AG09309 (cell line): ENCODE measurements around the gene R3HCC1L.
"Not testable (repeated sequence)": the region's sequence is repeated elsewhere in the genome, so short reads cannot be mapped to it uniquely, and the experiment has no call there.

Source experiments
- DNase-seq: peaks from one replicate; pipeline ENCODE4 v3.0.0-alpha.2; 2010; ENCODE audit warnings: low read depth
- H3K4me3 ChIP-seq: 2 replicates; pipeline ENCODE4 v1.5.1; 2011; ENCODE audit warnings: mild to moderate bottlenecking, low read depth, low read length, moderate library complexity; ENCODE audit not compliant: control insufficient read depth
- TF ChIP-seq, protein P1 (sequence below): IDR thresholded peaks from 2 replicates; pipeline ENCODE4 v1.5.1; 2011; ENCODE audit warnings: mild to moderate bottlenecking, low read depth, low read length, inconsistent platforms; ENCODE audit not compliant: insufficient read depth, control insufficient read depth; ENCODE audit errors: missing control alignments

R3HCC1L gene

GRCh38 chr10:98224509-98224908 is 90.1 kb downstream of the R3HCC1L start:
- TF ChIP-seq, protein P1, sequence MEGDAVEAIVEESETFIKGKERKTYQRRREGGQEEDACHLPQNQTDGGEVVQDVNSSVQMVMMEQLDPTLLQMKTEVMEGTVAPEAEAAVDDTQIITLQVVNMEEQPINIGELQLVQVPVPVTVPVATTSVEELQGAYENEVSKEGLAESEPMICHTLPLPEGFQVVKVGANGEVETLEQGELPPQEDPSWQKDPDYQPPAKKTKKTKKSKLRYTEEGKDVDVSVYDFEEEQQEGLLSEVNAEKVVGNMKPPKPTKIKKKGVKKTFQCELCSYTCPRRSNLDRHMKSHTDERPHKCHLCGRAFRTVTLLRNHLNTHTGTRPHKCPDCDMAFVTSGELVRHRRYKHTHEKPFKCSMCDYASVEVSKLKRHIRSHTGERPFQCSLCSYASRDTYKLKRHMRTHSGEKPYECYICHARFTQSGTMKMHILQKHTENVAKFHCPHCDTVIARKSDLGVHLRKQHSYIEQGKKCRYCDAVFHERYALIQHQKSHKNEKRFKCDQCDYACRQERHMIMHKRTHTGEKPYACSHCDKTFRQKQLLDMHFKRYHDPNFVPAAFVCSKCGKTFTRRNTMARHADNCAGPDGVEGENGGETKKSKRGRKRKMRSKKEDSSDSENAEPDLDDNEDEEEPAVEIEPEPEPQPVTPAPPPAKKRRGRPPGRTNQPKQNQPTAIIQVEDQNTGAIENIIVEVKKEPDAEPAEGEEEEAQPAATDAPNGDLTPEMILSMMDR, result no peak
- DNase-seq, result no peak
- H3K4me3 ChIP-seq, result no peak overlapping the region

DNA sequence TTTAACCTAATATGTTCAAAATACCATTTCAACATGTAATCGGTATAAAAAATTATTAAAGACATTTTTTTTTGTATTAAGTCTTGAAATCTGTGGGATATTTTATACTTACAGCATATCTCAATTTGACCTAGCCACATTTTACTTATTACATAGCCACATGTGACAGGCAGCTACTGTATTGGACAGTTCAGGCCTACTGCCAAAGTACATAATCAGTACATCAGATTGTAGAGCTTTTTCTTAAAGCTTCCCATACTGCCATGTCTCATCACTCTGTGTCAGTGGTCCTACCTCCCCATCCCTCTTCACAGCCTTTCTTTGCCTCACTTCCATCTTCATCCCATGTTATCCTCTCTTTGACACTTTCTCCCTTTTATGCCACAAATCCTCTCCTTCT is 90.5 kb downstream of the R3HCC1L start:
- no peak overlapping the region for H3K4me3 ChIP-seq
- TF ChIP-seq, protein P1, result no peak
- DNase-seq, result no peak

DNA sequence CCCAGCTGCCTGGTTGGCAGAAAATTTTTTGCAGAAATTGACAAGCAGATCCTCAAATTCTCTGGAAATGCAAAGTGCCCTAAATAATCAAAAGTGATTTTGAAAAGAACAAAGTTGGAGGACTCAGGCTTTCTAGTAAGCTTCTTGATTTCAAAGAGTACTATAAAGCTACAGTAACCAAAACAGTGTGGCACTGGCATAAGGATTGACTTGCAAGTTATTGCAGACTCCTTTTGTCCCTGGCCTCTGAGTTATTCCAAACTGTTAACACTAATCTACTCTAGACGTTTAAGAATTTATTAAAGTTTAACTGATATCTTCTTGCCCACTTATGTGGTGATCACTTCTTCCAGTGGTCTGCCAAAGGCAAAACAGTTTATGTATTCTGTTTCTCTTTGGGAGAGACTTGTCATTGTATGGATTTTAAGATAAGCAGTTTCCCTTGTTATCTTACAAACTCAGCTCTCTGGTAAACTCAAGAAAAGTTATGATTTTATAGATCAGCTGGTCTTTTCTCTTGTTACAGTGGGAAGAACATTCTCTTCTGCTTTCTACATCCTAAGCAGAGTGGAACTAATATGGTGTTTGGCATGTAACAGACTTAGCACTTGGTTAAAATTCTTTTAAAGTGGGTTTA is 92.2 kb downstream of the R3HCC1L start:
- H3K4me3 ChIP-seq, result no peak overlapping the region
- TF ChIP-seq, protein P1, result no peak
- no peak for DNase-seq

- DNase-seq, H3K4me3 ChIP-seq: not testable (repeated sequence)
Observed at GRCh38 chr10:98227713-98228112, 93.3 kb downstream of the R3HCC1L start.

DNA sequence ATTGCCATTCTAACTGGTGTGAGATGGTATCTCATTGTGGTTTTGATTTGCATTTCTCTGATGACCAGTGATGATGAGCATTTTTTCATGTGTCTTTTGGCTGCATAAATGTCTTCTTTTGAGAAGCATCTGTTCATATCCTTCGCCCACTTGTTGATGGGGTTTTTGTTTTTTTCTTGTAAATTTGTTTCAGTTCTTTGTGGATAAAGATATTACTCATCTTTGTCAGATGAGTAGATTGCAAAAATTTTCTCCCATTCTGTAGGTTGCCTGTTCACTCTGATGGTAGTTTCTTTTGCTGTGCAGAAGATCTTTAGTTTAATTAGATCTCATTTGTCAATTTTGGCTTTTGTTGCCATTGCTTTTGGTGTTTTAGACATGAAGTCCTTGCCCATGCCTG is 93.8 kb downstream of the R3HCC1L start:
- not testable (repeated sequence) for DNase-seq

GRCh38 chr10:98231417-98231816 is 97.0 kb downstream of the R3HCC1L start:
- no peak for DNase-seq
- TF ChIP-seq, protein P1, result no peak

More for the DNA sequence above, 93.8 kb downstream of the R3HCC1L start:
- H3K4me3 ChIP-seq, result not testable (repeated sequence)

GRCh38 chr10:98235846-98236245 is 101.4 kb downstream of the R3HCC1L start:
- no peak for DNase-seq
- TF ChIP-seq, protein P1, result no peak
- no peak overlapping the region for H3K4me3 ChIP-seq

More at GRCh38 chr10:98231417-98231816, 97.0 kb downstream of the R3HCC1L start:
- H3K4me3 ChIP-seq, result no peak overlapping the region

GRCh38 chr10:98236862-98237261 is 102.4 kb downstream of the R3HCC1L start:
- TF ChIP-seq, protein P1, result no peak
- no peak for DNase-seq

More at GRCh38 chr10:98236862-98237261, 102.4 kb downstream of the R3HCC1L start:
- no peak overlapping the region for H3K4me3 ChIP-seq
